Fibroblast of mammary gland (primary cell): ENCODE measurements around the gene ST3GAL3.

Source experiments
- DNase-seq: peaks from one replicate; pipeline ENCODE4 v3.0.0-alpha.2; 2010; ENCODE audit warnings: low read depth
- H3K4me3 ChIP-seq: 2 replicates; pipeline ENCODE4 v1.5.1; 2011; ENCODE audit warnings: low read depth, mild to moderate bottlenecking, low read length, moderate library complexity; ENCODE audit not compliant: control insufficient read depth
- TF ChIP-seq, protein P1 (sequence below): conservative IDR thresholded peaks from 2 replicates; pipeline ENCODE4 v1.5.1; 2011; ENCODE audit warnings: low read depth, low read length, inconsistent platforms; ENCODE audit not compliant: control insufficient read depth, insufficient read depth

The ST3GAL3 gene

DNA sequence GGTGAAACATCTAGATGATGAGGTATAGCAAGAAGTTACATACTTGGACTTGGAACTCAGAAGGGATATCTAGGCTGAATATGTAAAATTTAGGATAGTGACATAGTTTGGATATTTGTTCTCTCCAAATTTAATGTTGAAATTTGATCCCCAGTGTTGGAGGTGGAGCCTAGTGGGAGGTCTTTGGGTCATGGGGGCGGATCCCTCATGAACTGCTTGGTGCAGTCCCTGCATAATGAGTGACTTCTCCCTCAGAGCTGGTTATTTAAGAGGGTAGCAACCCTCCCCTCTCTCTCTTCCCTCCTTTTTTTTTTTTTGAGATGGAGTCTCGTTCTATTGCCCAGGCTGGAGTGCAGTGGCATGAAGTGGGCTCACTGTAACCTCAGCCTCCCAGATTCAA, 15.5 kb downstream of the ST3GAL3 start:
- TF ChIP-seq, protein P1, sequence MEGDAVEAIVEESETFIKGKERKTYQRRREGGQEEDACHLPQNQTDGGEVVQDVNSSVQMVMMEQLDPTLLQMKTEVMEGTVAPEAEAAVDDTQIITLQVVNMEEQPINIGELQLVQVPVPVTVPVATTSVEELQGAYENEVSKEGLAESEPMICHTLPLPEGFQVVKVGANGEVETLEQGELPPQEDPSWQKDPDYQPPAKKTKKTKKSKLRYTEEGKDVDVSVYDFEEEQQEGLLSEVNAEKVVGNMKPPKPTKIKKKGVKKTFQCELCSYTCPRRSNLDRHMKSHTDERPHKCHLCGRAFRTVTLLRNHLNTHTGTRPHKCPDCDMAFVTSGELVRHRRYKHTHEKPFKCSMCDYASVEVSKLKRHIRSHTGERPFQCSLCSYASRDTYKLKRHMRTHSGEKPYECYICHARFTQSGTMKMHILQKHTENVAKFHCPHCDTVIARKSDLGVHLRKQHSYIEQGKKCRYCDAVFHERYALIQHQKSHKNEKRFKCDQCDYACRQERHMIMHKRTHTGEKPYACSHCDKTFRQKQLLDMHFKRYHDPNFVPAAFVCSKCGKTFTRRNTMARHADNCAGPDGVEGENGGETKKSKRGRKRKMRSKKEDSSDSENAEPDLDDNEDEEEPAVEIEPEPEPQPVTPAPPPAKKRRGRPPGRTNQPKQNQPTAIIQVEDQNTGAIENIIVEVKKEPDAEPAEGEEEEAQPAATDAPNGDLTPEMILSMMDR: no peak
- no peak for DNase-seq
- no peak overlapping the region for H3K4me3 ChIP-seq

DNA sequence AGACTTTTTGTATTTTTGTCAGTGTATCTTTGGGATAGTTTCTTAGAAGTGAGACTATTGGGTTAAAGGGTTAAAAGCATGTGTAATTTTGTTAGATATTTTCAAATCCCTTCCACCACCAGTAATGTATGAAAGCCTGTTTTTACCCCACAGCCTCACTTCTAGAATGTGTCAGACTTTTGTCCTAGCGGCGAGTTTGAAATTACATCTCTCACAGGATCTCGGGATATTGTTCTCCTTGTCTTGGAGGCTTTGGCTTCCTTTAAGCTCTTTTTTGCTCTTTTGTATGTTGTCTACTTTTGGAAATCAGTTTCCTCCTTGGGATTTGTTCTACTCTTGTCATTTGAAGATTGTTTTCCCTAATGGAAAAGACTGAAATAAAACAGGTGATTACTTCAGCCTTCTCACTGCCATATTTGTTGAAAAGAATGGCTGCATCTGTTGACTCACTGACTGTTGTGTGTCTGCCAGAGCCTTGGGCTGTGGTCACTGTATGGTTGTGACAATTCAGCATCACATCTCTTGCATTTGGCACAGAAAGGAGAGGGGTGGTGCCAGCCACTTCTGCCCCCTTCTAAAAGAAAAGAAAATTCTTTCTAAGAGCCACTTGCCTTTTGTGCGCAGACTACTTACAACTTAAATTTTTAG, 22.6 kb downstream of the ST3GAL3 start:
- peak; percentile 18 for DNase-seq
- TF ChIP-seq, protein P1: no peak
- no peak overlapping the region for H3K4me3 ChIP-seq

DNA sequence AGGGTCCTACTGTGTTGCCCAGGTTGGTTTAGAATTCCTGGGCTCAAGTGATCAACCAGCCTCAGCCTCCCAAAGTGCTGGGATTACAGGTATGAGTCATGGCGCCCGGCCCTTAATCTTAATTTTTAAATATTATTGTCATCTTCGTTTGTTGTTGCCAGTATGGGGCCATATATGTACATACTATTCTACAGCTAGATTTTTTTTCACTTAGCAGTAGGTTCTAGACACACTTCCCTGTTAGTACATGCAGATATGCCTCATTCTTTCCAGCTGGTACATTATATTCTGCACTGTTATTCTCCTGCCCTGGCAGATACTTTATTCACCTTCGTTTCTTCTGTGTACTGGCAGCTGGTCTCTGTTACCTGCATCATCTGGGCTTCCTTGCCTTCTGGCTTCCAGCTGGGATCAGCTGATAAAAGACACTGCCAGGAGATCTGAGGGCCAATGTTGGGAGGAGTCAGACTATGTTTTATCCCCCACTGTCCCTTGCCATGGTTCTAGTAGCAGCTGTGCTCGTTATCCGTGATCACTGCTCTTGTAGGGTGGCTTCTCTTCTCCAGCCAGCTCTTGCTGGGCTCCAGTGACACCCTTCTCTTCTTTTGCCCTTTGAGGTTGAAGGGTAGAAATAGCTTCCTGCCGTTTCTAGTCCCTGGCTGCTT, 24.7 kb downstream of the ST3GAL3 start:
- H3K4me3 ChIP-seq: no peak overlapping the region
- TF ChIP-seq, protein P1: no peak
- no peak for DNase-seq

DNA sequence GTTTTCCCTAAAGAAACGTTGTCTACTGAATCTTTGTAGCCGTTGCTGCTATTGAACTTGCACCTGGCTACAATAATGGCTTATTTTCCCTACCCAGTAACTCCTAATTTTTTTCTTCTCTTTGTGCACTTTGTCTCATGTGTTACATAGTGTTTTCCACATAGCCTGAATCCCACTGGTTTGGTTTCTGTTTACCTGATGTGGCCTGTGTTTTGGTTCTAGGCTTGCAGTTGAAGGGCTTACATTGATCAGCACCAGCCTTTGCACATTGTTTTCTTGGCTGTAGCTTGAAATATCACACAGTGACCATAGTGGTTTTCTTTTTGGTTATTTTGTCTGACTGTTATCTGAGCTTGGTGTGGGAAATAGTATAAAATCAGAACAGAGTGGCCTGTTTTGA, 29.5 kb downstream of the ST3GAL3 start:
- no peak for DNase-seq
- H3K4me3 ChIP-seq: no peak overlapping the region
- TF ChIP-seq, protein P1: no peak

DNA sequence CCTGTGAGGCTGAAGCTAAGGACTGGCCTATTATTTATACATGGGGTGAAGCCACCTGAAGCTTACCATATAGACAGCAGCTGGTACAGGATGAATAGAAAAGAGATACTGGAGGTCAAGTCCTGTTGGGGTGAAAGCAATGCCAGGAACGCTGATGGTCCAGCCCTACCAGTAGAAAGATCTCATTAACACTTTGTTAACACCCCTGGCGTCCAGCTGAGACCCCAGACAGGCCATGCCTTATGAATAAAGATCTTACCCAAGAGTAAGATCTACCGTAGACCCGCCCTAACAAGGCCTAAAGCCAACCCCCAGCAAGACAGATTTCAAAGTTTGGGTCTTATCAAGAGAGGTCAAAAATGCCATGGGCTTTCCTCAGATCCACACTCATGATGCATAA, 34.7 kb downstream of the ST3GAL3 start:
- DNase-seq: no peak
- TF ChIP-seq, protein P1: no peak
- H3K4me3 ChIP-seq: no peak overlapping the region

DNA sequence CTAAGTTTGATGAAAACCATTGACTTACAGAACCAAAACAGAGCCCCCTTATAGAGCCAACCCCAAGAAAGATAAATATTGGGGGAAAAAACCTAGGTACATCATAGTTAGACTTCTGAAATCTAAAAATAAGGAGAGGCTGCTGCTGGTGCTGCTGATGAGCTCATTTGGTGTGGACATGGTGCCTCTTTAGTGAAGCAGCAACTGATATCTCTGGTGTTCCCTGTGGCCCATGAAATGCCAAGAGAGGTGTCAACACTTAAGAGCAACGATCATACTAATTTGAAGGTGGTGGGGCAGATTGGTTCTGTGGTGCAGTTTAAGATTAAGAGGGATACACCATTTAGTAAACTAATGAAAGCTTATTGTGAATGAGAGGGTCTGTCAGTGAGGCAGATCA, 35.9 kb downstream of the ST3GAL3 start:
- no peak for DNase-seq
- no peak overlapping the region for H3K4me3 ChIP-seq
- TF ChIP-seq, protein P1: no peak
